Stimulated activated effector memory CD8-positive, alpha-beta T cell treated with anti-CD3 and anti-CD28 coated beads, Interleukin-12 subunit alpha, Interleukin-12 subunit beta, amount 100 ng/mL, for 72 hours (primary cell): ENCODE data around the gene SULF2.

Experiments
- ATAC-seq: fragments of 150-1000 bp; cut with Tn5 transposase; 2 replicates; pipeline ENCODE4 v1.10.0; 2021
- DNase-seq, 2 donors: peaks; one replicate each; pipeline ENCODE4 v3.0.0; 2021 to 2022; ENCODE audit warnings: low spot score in 2 of 2
- H3K27ac Mint-ChIP-seq: one replicate; pipeline ENCODE4 v1.8.0; 2022; ENCODE audit warnings: mild to moderate bottlenecking, mixed read lengths
- H3K36me3 Mint-ChIP-seq: one replicate; pipeline ENCODE4 v1.8.0; 2022; ENCODE audit warnings: mild to moderate bottlenecking, mixed read lengths
- H3K4me1 Mint-ChIP-seq: one replicate; pipeline ENCODE4 v1.8.0; 2022; ENCODE audit warnings: mixed read lengths
- H3K4me3 Mint-ChIP-seq: one replicate; pipeline ENCODE4 v1.8.0; 2022; ENCODE audit warnings: mild to moderate bottlenecking, mixed read lengths
- H3K9me3 Mint-ChIP-seq: one replicate; pipeline ENCODE4 v1.8.0; 2022; ENCODE audit warnings: mixed read lengths

Gene SULF2

GRCh38 chr20:47652301-47652700 is 133.0 kb downstream of the SULF2 start:
- no peak overlapping the region for H3K4me3 Mint-ChIP-seq
- H3K27ac Mint-ChIP-seq: no peak overlapping the region
- DNase-seq (no peak), ATAC-seq (no peak)
- peaks cover 100% of the 10 kb centered on the region for H3K36me3 Mint-ChIP-seq
- H3K4me1 Mint-ChIP-seq: no peaks in the 10 kb centered on the region
- H3K9me3 Mint-ChIP-seq: no peaks in the 10 kb centered on the region

- DNase-seq (no peak), ATAC-seq (no peak)
- Mint-ChIP-seq H3K4me1 (peaks cover 5% of the 10 kb centered on the region), H3K4me3 (no peak overlapping the region), H3K36me3 (peaks cover 100% of the 10 kb centered on the region), H3K27ac (no peak overlapping the region), H3K9me3 (no peaks in the 10 kb centered on the region)
Observed at GRCh38 chr20:47648943-47649342, 136.3 kb downstream of the SULF2 start.

- Mint-ChIP-seq H3K4me3 (no peak overlapping the region), H3K27ac (no peak overlapping the region), H3K9me3 (no peaks in the 10 kb centered on the region)
Observed at GRCh38 chr20:47647994-47648393, 137.3 kb downstream of the SULF2 start.

GRCh38 chr20:47645632-47646031 is 139.6 kb downstream of the SULF2 start:
- H3K4me1 Mint-ChIP-seq: peaks cover 5% of the 10 kb centered on the region
- no peak for ATAC-seq
- no peaks in the 10 kb centered on the region for H3K9me3 Mint-ChIP-seq
- no peak overlapping the region for H3K4me3 Mint-ChIP-seq
- peaks cover 100% of the 10 kb centered on the region for H3K36me3 Mint-ChIP-seq
- peak overlapping the region; percentile 9 for H3K27ac Mint-ChIP-seq
- no peak for DNase-seq

More at GRCh38 chr20:47647994-47648393, 137.3 kb downstream of the SULF2 start:
- H3K36me3 Mint-ChIP-seq: peaks cover 100% of the 10 kb centered on the region
- peaks cover 5% of the 10 kb centered on the region for H3K4me1 Mint-ChIP-seq
- DNase-seq (no peak), ATAC-seq (no peak)

- H3K9me3 Mint-ChIP-seq: no peaks in the 10 kb centered on the region
- no peak overlapping the region for H3K27ac Mint-ChIP-seq
- H3K4me3 Mint-ChIP-seq: no peak overlapping the region
- H3K36me3 Mint-ChIP-seq: peaks cover 100% of the 10 kb centered on the region
- no peak for ATAC-seq
- no peak for DNase-seq
- H3K4me1 Mint-ChIP-seq: peaks cover 5% of the 10 kb centered on the region
Observed at GRCh38 chr20:47642624-47643023, 142.7 kb downstream of the SULF2 start.

- no peaks in the 10 kb centered on the region for H3K9me3 Mint-ChIP-seq
- H3K36me3 Mint-ChIP-seq: peaks cover 100% of the 10 kb centered on the region
- H3K27ac Mint-ChIP-seq: no peak overlapping the region
- H3K4me1 Mint-ChIP-seq: peaks cover 5% of the 10 kb centered on the region
- no peak for DNase-seq
- ATAC-seq: no peak
- no peak overlapping the region for H3K4me3 Mint-ChIP-seq
Observed at GRCh38 chr20:47642118-47642517, 143.2 kb downstream of the SULF2 start.

GRCh38 chr20:47638851-47639250 is 146.4 kb downstream of the SULF2 start:
- ATAC-seq: no peak
- Mint-ChIP-seq H3K27ac (no peak overlapping the region), H3K4me3 (no peak overlapping the region), H3K4me1 (no peaks in the 10 kb centered on the region), H3K9me3 (no peaks in the 10 kb centered on the region), H3K36me3 (peaks cover 100% of the 10 kb centered on the region)
- no peak for DNase-seq

- Mint-ChIP-seq H3K27ac (peak overlapping the region; percentile 7), H3K4me3 (no peak overlapping the region), H3K9me3 (no peaks in the 10 kb centered on the region), H3K36me3 (peaks cover 100% of the 10 kb centered on the region), H3K4me1 (no peaks in the 10 kb centered on the region)
- ATAC-seq (no peak), DNase-seq (no peak)
Observed at GRCh38 chr20:47635256-47635655, 150.0 kb downstream of the SULF2 start.

GRCh38 chr20:47631078-47631477 is 154.2 kb downstream of the SULF2 start:
- Mint-ChIP-seq H3K4me3 (no peak overlapping the region), H3K27ac (peak overlapping the region; percentile 29), H3K4me1 (no peaks in the 10 kb centered on the region), H3K36me3 (peaks cover 100% of the 10 kb centered on the region), H3K9me3 (no peaks in the 10 kb centered on the region)
- ATAC-seq (no peak), DNase-seq (no peak)

- H3K27ac Mint-ChIP-seq: no peak overlapping the region
- H3K4me3 Mint-ChIP-seq: no peak overlapping the region
- DNase-seq (no peak), ATAC-seq (no peak)
- H3K4me1 Mint-ChIP-seq: no peaks in the 10 kb centered on the region
- no peaks in the 10 kb centered on the region for H3K9me3 Mint-ChIP-seq
- H3K36me3 Mint-ChIP-seq: peaks cover 100% of the 10 kb centered on the region
Observed at GRCh38 chr20:47629907-47630306, 155.4 kb downstream of the SULF2 start.

GRCh38 chr20:47627540-47627939 is 157.7 kb downstream of the SULF2 start:
- Mint-ChIP-seq H3K27ac (no peak overlapping the region), H3K4me3 (no peak overlapping the region), H3K9me3 (no peaks in the 10 kb centered on the region), H3K4me1 (peaks cover 2% of the 10 kb centered on the region), H3K36me3 (peaks cover 100% of the 10 kb centered on the region)
- no peak for DNase-seq
- ATAC-seq: no peak

GRCh38 chr20:47623206-47623605 is 162.1 kb downstream of the SULF2 start:
- Mint-ChIP-seq H3K4me3 (no peak overlapping the region), H3K4me1 (peaks cover 14% of the 10 kb centered on the region), H3K9me3 (no peaks in the 10 kb centered on the region), H3K27ac (no peak overlapping the region), H3K36me3 (peaks cover 75% of the 10 kb centered on the region)
- DNase-seq: no peak
- no peak for ATAC-seq

- H3K4me3 Mint-ChIP-seq: no peak overlapping the region
- H3K36me3 Mint-ChIP-seq: peaks cover 73% of the 10 kb centered on the region
- no peak for DNase-seq
Observed at GRCh38 chr20:47622118-47622665, 163.1 kb downstream of the SULF2 start.

GRCh38 chr20:47620808-47621805 is 164.2 kb downstream of the SULF2 start:
- H3K9me3 Mint-ChIP-seq: no peaks in the 10 kb centered on the region
- no peak for DNase-seq
- no peak overlapping the region for H3K27ac Mint-ChIP-seq
- H3K4me3 Mint-ChIP-seq: no peak overlapping the region
- peaks cover 72% of the 10 kb centered on the region for H3K36me3 Mint-ChIP-seq
- no peak for ATAC-seq
- H3K4me1 Mint-ChIP-seq: peaks cover 14% of the 10 kb centered on the region

More at GRCh38 chr20:47622118-47622665, 163.1 kb downstream of the SULF2 start:
- ATAC-seq: peak; percentile 56
- peak overlapping the region; percentile 88 for H3K27ac Mint-ChIP-seq
- peaks cover 14% of the 10 kb centered on the region for H3K4me1 Mint-ChIP-seq
- no peaks in the 10 kb centered on the region for H3K9me3 Mint-ChIP-seq

- no peak for DNase-seq
- H3K36me3 Mint-ChIP-seq: peaks cover 50% of the 10 kb centered on the region
- peaks cover 25% of the 10 kb centered on the region for H3K4me1 Mint-ChIP-seq
- H3K27ac Mint-ChIP-seq: no peak overlapping the region
- H3K4me3 Mint-ChIP-seq: no peak overlapping the region
- no peak for ATAC-seq
- H3K9me3 Mint-ChIP-seq: no peaks in the 10 kb centered on the region
Observed at GRCh38 chr20:47618479-47618878, 166.8 kb downstream of the SULF2 start.
